ENCODE measurements around the gene SDR42E2. TPM values are rescaled to one million over a fixed set of nuclear protein-coding genes. Genes with fewer than 3 reads are reported as not detected.

SDR42E2 gene
- total RNA-seq, 1 donor from 2014 or later = not detected

- Histone ChIP-seq H3K27ac (no peak overlapping the region), H3K27me3 (no peaks in the 10 kb centered on the region), H3K36me3 (no peaks in the 10 kb centered on the region), H3K9me3 (no peaks in the 10 kb centered on the region), H3K4me1 (no peaks in the 10 kb centered on the region), H3K4me3 (no peak overlapping the region)
- intact Hi-C loops (cut with DNase I) = no loop called here
- DNase-seq (ENCODE audit: low spot score in 2 of 2) = no peak
- TF ChIP-seq, protein P1, sequence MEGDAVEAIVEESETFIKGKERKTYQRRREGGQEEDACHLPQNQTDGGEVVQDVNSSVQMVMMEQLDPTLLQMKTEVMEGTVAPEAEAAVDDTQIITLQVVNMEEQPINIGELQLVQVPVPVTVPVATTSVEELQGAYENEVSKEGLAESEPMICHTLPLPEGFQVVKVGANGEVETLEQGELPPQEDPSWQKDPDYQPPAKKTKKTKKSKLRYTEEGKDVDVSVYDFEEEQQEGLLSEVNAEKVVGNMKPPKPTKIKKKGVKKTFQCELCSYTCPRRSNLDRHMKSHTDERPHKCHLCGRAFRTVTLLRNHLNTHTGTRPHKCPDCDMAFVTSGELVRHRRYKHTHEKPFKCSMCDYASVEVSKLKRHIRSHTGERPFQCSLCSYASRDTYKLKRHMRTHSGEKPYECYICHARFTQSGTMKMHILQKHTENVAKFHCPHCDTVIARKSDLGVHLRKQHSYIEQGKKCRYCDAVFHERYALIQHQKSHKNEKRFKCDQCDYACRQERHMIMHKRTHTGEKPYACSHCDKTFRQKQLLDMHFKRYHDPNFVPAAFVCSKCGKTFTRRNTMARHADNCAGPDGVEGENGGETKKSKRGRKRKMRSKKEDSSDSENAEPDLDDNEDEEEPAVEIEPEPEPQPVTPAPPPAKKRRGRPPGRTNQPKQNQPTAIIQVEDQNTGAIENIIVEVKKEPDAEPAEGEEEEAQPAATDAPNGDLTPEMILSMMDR (IDR thresholded peaks at IDR 0.05) = no peak
Observed at GRCh38 chr16:22177968-22178930, 15.9 kb downstream of the SDR42E2 start.

DNA sequence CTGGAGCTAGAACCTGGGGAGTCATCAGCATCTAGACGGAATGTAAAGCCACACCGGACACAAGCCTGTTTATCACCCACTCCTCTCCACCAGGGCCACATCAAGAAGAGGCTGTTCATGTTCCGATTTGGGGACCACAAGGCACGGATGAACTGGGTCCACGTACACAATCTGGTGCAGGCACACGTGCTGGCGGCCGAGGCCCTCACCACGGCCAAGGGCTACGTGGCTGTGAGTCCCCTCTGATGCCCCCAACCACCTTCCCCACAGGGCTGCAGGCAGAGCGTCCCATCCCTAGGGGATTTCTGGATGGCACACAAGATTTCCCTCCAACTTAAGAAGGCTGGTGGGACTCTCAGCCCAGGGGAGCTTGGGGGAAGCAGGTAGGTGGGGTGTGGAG is 19.1 kb downstream of the SDR42E2 start:
- TF ChIP-seq, protein P1 (IDR thresholded peaks at IDR 0.05) = no peak
- H3K36me3 ChIP-seq = no peaks in the 10 kb centered on the region
- H3K4me1 ChIP-seq = no peaks in the 10 kb centered on the region
- no peak overlapping the region for H3K4me3 ChIP-seq
- DNase-seq (ENCODE audit: low spot score in 2 of 2) = no peak
- no peaks in the 10 kb centered on the region for H3K27me3 ChIP-seq
- no peak overlapping the region for H3K27ac ChIP-seq
- intact Hi-C loops (cut with DNase I) = no loop called here
- no peaks in the 10 kb centered on the region for H3K9me3 ChIP-seq

DNA sequence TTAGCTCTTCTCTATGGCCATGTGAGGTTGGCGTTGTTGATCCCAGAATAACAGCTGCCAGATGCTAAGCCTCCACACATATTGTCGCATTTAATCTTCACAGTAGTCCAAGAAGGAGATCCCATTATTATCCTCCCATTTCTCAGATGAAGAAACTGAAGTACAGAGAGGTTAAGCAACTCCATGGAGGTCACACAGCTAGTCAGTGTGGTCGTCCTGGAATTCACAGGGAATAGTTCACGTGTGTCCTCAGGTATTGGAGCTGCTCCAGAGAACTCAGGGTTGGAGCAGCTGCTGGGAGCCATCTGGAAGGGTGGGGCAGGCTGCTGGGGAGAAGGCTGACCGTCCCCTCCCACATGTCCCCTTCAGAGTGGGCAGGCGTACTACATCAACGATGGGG is 19.5 kb downstream of the SDR42E2 start:
- no peak for DNase-seq (ENCODE audit: low spot score in 2 of 2)
- Histone ChIP-seq H3K4me1 (no peaks in the 10 kb centered on the region), H3K4me3 (no peak overlapping the region), H3K27me3 (no peaks in the 10 kb centered on the region), H3K27ac (no peak overlapping the region), H3K9me3 (no peaks in the 10 kb centered on the region), H3K36me3 (no peaks in the 10 kb centered on the region)
- TF ChIP-seq, protein P1 (IDR thresholded peaks at IDR 0.05) = no peak
- intact Hi-C loops (cut with DNase I) = no loop called here

- H3K4me3 ChIP-seq = no peak overlapping the region
Observed at GRCh38 chr16:22183335-22183734, 21.0 kb downstream of the SDR42E2 start.

DNA sequence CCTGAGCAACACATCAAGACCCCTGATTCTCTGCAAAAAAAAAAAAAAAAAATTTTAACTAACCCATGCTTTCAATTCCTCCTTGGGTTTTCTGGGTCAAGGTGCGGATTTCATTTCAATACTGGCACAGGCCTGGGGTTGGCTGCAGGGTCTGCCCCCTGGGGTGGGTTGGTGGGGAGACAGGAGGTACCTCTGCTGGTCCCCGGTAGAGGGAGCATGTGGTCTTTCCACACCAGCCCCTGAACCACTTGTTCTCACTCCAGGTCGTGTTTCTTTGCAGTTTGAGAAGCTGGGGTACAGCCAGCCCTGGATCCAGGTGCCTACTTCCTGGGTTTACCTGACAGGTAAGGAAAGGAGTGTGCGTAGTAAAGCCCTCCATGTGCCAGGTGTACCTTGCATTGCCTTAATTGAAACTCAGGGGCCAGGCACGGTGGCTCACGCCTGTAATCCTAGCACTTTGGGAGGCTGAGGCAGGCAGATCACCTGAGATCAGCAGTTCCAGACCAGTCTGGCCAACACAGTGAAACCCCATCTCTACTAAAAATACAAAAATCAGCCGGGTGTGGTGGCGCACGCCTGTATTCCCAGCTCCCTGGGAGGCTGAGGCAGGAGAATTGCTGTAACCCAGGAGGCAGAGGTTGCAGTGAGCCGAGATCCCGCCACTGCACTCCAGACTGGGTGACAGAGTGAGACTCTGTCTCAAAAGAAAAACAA is 21.8 kb downstream of the SDR42E2 start:
- Histone ChIP-seq H3K27me3 (no peaks in the 10 kb centered on the region), H3K9me3 (no peaks in the 10 kb centered on the region), H3K4me1 (peaks cover 0 to under 1% of the 10 kb centered on the region in 2 donors), H3K27ac (no peak overlapping the region), H3K4me3 (no peak overlapping the region), H3K36me3 (no peaks in the 10 kb centered on the region)
- intact Hi-C loops (cut with DNase I) = no loop called here
- DNase-seq (ENCODE audit: low spot score in 2 of 2) = no peak
- TF ChIP-seq, protein P1 (IDR thresholded peaks at IDR 0.05) = no peak

More at GRCh38 chr16:22183335-22183734, 21.0 kb downstream of the SDR42E2 start:
- Histone ChIP-seq H3K9me3 (no peaks in the 10 kb centered on the region), H3K27ac (no peak overlapping the region), H3K36me3 (no peaks in the 10 kb centered on the region), H3K27me3 (no peaks in the 10 kb centered on the region), H3K4me1 (no peaks in the 10 kb centered on the region)
- TF ChIP-seq, protein P1 (IDR thresholded peaks at IDR 0.05) = no peak
- DNase-seq (ENCODE audit: low spot score in 2 of 2) = no peak
- intact Hi-C loops (cut with DNase I) = no loop called here
